ENCODE results near the gene ADPRH. TPM values are rescaled to one million over a fixed set of nuclear protein-coding genes. Genes with fewer than 3 reads are reported as not detected.

Gene ADPRH
- total RNA-seq, 1 donor from 2014 or later = 12.2 TPM

- ATAC-seq (ENCODE audit: poor library complexity) = no peak
- no peak for DNase-seq
- intact Hi-C loops (cut with DNase I) = no loop called here
Observed at GRCh38 chr3:119613872-119614271, 34.6 kb downstream of the ADPRH start.

DNA sequence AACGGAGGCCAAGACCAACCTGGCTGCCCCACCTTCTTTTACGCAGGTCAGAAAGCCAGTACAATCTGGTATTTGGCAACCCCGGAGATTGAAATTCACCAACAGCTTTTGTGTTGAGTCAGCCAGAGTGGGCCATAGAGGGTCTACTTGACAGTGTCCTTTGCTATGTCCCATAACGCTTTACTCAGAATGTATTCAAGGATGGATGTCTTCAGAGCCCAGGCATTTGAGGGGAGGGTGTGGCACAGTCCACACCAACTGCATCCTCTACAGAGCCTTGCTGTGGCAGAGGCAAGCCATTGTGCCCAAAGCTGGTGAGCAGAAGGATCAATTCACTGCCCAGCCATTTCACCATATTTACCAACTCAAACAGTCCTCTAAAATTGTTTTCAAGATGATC lies 36.8 kb downstream of the ADPRH start:
- intact Hi-C loops (cut with DNase I) = no loop called here
- DNase-seq = no peak
- ATAC-seq (ENCODE audit: poor library complexity) = no peak

DNA sequence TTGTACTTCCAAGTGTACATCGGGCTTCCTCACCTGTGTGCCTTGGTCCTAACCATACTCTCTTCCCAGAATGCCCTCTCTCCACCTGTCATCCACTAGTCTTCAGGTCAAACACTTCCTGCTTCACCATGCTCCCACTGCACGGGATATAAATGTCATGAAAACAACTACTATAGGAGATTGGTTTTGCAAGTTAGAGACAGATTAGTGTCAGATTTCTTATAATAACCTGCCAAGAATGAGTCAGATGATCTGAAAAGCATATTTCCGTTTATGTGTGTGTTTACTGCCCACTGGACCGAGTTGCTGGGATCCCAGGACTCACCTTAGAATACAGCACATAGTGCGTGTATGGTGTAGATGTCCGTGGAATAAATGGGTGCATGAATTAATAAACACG lies 39.8 kb downstream of the ADPRH start:
- intact Hi-C loops (cut with DNase I) = no loop called here
- ATAC-seq (ENCODE audit: poor library complexity) (no peak), DNase-seq (no peak)

DNA sequence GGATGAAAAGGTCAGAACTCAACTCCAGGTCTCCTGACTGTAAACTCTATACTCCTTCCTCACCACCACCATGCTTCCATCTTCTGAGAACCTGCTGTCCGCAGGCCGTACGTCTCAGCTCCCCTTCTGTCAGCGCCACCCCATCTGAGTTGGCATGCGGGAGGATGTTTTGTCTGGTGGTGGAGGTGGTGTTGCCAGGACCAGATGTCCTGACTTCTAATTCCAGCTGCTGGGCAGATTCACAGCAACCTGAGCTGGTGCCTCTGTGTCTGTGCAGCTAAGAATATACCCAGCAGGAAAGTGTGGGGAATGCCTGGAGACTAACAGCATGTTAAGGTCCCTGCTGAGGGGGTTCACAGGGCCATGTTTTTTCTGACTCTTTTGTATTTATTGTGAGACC lies 41.6 kb downstream of the ADPRH start:
- intact Hi-C loops (cut with DNase I) = no loop called here
- DNase-seq = no peak
- no peak for ATAC-seq (ENCODE audit: poor library complexity)

GRCh38 chr3:119624002-119624720 lies 44.9 kb downstream of the ADPRH start:
- intact Hi-C loops (cut with DNase I) = no loop called here
- no peak for DNase-seq
- no peak for ATAC-seq (ENCODE audit: poor library complexity)

- intact Hi-C loops (cut with DNase I) = no loop called here
- ATAC-seq (ENCODE audit: poor library complexity) = no peak
- no peak for DNase-seq
Observed at GRCh38 chr3:119625451-119626153, 46.3 kb downstream of the ADPRH start.

DNA sequence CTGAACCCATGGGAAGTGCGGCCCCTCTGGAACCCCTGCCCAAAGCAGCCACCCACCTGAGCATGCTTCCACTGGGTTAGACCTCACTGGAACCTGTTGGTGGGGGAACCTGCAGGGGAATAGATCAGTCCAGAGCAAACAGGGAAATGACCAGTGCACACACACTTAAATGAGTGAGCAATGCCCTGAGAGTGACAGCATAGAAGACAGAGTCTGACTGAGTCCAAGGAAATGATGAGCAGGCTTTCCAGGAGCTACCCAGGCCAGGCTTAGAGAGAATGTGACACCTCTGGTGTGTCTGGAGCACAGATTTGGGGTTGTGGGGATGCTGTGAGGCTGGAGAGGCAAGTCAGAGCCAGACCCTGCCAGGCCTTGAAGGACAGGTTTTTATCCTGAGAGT lies 46.9 kb downstream of the ADPRH start:
- intact Hi-C loops (cut with DNase I) = no loop called here
- DNase-seq (no peak), ATAC-seq (ENCODE audit: poor library complexity) (no peak)

GRCh38 chr3:119627461-119627860 lies 48.2 kb downstream of the ADPRH start:
- ATAC-seq (ENCODE audit: poor library complexity) = peak; percentile 41
- DNase-seq = peak; percentile 57
- intact Hi-C loops (cut with DNase I) = no loop called here

DNA sequence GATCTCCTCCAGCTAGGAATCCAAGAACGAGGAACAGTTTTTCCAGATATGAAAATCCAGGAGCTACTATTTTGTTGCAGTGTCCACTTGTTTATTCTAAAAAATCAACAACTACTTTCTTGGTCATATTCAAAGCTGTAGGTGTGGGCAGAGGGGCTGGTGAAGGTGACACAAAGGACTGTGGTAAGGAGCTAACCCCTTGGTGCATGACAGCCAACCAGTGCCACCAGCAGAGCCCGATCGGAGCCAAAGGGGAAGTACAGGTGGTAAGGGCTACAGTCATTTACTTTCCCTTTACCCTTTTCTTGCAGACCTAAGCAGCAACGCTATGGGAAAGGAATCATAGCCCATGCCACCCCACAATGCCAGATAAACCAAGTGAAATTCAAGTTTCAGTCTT lies 49.1 kb downstream of the ADPRH start:
- no peak for DNase-seq
- intact Hi-C loops (cut with DNase I) = no loop called here
- ATAC-seq (ENCODE audit: poor library complexity) = no peak

GRCh38 chr3:119628816-119629445 lies 49.6 kb downstream of the ADPRH start:
- DNase-seq (no peak), ATAC-seq (ENCODE audit: poor library complexity) (no peak)

GRCh38 chr3:119630128-119630879 lies 51.0 kb downstream of the ADPRH start:
- DNase-seq = no peak
- intact Hi-C loops (cut with DNase I) = no loop called here
- ATAC-seq (ENCODE audit: poor library complexity) = peak; percentile 30

More at GRCh38 chr3:119628816-119629445, 49.6 kb downstream of the ADPRH start:
- intact Hi-C loops (cut with DNase I) = no loop called here

DNA sequence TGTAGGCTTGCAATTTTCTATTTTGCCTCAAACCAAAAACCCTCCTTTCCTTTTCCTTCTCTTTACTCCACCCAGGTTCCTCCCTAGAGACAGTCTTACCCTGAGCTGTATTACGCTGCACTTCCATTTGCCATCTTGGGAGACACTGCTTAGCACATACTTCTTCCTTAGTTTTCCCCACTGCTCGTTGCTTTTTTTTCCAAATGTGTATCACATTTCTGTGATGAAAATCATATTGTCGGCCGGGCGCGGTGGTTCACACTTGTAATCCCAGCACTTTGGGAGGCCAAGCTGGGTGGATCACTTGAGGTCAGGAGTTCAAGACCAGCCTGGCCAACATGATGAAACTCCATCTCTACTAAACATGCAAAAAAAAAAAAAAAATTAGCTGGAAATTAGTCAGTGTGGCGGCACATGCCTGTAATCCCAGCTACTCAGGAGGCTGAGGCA lies 51.6 kb downstream of the ADPRH start:
- intact Hi-C loops (cut with DNase I) = no loop called here
- ATAC-seq (ENCODE audit: poor library complexity) = peak; percentile 8

GRCh38 chr3:119631516-119631915 lies 52.2 kb downstream of the ADPRH start:
- intact Hi-C loops (cut with DNase I) = no loop called here
- no peak for ATAC-seq (ENCODE audit: poor library complexity)

More for the DNA sequence above, 51.6 kb downstream of the ADPRH start:
- no peak for DNase-seq

DNA sequence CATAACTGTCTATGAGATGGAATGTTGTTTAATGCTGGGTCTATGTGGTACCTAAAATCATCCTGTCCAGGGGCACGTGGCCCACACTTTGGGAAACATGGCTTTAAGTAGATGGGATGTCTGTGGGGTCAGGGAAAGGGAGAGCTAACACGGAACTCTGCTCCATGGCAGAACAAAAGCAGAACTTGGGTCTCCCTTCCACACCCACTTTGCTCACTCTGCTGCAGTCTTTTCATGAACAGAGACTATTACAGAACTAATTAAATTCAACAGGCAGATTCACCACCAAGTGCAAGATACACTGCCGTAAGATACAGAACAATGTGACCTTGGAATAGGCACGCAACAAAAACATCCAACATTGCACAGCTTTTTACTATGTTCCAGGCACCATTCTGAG lies 52.9 kb downstream of the ADPRH start:
- no peak for DNase-seq
- intact Hi-C loops (cut with DNase I) = no loop called here
- no peak for ATAC-seq (ENCODE audit: poor library complexity)

More at GRCh38 chr3:119631516-119631915, 52.2 kb downstream of the ADPRH start:
- no peak for DNase-seq

DNA sequence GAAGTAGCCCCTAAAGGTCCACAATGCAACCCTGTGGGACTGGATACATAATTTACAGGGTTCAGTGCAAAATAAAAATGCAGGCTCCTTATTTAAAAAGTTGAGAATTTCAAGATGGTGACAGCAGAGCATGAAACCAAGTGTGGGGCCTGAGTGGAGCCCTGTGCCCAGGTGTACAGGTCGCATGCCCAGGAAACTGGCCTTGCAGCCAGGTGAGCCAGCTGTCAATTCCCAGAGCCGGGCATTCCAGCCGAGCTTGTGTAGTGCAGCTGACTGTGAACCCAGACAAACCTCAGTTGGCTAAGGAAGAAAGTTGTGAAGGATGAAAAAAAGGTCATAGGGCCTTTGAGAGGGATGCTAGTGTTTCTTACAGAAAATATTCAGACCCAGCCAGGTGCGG lies 53.5 kb downstream of the ADPRH start:
- intact Hi-C loops (cut with DNase I) = no loop called here
- ATAC-seq (ENCODE audit: poor library complexity) (no peak), DNase-seq (no peak)

GRCh38 chr3:119635719-119636118 lies 56.4 kb downstream of the ADPRH start:
- DNase-seq = no peak
- intact Hi-C loops (cut with DNase I) = loop anchor here (5.0 kb wide), 1 partner anchor 33 kb away; no protein-coding TSS in a partner anchor
- peak; percentile 1 for ATAC-seq (ENCODE audit: poor library complexity)

DNA sequence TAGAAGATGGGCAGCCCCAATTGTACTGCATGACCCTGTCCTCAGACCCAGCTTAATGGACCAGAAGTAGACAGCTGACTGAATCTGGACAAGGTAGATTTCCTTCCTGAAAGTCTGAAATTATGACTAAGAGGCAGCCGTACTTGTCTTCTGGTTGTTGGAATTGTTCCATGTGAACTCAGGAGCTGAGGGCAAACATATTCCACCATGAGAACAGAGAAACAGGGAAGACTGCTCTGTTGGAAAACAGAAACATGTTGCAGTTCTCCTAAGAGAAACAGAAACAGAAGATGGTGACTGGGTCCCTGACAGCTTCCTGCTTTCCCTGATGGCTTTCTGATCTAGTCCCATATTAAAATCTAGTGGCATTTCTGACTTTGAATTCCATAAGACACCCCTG lies 57.0 kb downstream of the ADPRH start:
- intact Hi-C loops (cut with DNase I) = loop anchor here (5.0 kb wide), 1 partner anchor 34 kb away; no protein-coding TSS in a partner anchor
- no peak for ATAC-seq (ENCODE audit: poor library complexity)
- DNase-seq = no peak

DNA sequence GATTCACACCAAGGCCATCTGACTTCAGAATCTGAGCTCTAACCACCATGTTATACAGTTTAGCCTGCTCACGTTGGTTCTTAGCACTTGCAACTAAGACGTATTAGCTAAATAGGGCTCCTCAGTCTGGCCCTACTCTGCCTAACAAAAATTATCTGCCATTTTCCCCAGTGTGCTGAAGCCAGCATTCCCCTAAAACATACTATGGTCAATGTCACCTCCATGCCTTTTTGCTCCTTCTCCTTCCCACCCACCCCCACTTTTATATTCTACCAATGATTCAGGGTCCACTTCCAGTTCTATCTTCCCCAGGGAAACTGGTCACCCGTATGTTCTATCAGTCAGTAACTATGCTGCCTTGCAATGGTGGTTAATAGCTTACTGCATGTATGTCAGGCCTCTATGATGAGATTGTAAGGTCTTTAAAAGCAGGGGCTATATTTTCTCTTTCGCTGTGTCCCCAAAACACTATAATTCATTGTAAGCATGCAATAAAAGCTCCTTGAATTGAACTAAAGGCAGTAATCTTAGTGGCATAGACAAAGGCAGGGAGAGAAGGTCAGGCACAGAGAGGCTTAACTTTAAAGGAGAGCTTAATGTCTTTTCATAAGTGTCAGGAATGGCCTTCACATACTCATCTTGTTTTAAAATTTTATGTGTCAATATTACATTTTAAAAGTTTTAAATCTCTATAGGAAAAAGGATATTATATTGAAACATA lies 57.8 kb downstream of the ADPRH start:
- no peak for ATAC-seq (ENCODE audit: poor library complexity)
- no peak for DNase-seq
- intact Hi-C loops (cut with DNase I) = loop anchor here (5.0 kb wide), 1 partner anchor 35 kb away; no protein-coding TSS in a partner anchor

All from Right ventricle myocardium superior (tissue), 1 donor.